Hepatocyte (in vitro differentiated cells): Measurements from ENCODE around the gene CDK19. TPM values are rescaled to one million over a fixed set of nuclear protein-coding genes. Genes with fewer than 3 reads are reported as not detected.

Source experiments
- DNase-seq: peaks from one replicate; pipeline ENCODE4 v3.0.0-alpha.2; 2016; ENCODE audit warnings: low spot score
- H2AFZ ChIP-seq: fragments of 200-600 bp; sonication (generic); 2 replicates; pipeline ENCODE4 v1.6.0; 2016; ENCODE audit warnings: antibody characterized with exemption, mild to moderate bottlenecking
- H3K27ac ChIP-seq: fragments of 200-600 bp; sonication (generic); 2 replicates; pipeline ENCODE4 v1.5.1; 2016; ENCODE audit warnings: mild to moderate bottlenecking
- H3K27me3 ChIP-seq: fragments of 200-600 bp; sonication (generic); 2 replicates; pipeline ENCODE4 v1.6.1; 2016
- H3K36me3 ChIP-seq: fragments of 200-600 bp; sonication (generic); replicated peaks from 2 replicates; pipeline ENCODE4 v1.5.1; 2016; ENCODE audit warnings: low read depth; ENCODE audit not compliant: insufficient read depth
- H3K4me1 ChIP-seq: fragments of 200-600 bp; sonication (generic); 2 replicates; pipeline ENCODE4 v1.5.1; 2016; ENCODE audit warnings: mild to moderate bottlenecking, moderate library complexity; ENCODE audit not compliant: insufficient read depth
- H3K4me2 ChIP-seq: fragments of 200-600 bp; sonication (generic); 2 replicates; pipeline ENCODE4 v1.6.0; 2016
- H3K4me3 ChIP-seq: fragments of 200-600 bp; sonication (generic); 2 replicates; pipeline ENCODE4 v1.5.1; 2016; ENCODE audit warnings: mild to moderate bottlenecking
- H3K79me2 ChIP-seq: fragments of 200-600 bp; sonication (generic); 2 replicates; pipeline ENCODE4 v1.6.0; 2017; ENCODE audit warnings: mild to moderate bottlenecking
- H3K9me2 ChIP-seq: fragments of 200-600 bp; sonication (generic); replicated peaks from 2 replicates; pipeline ENCODE4 v1.6.0; 2017; ENCODE audit warnings: mild to moderate bottlenecking; ENCODE audit not compliant: insufficient read depth
- H3K9me3 ChIP-seq: fragments of 200-600 bp; sonication (generic); 2 replicates; pipeline ENCODE4 v1.5.1; 2016; ENCODE audit warnings: low read depth, mild to moderate bottlenecking
- H4K20me1 ChIP-seq: fragments of 200-600 bp; sonication (generic); 2 replicates; pipeline ENCODE4 v1.6.0; 2016; ENCODE audit warnings: mild to moderate bottlenecking; ENCODE audit not compliant: insufficient read depth, poor library complexity, severe bottlenecking
- EZH2 ChIP-seq: fragments of 200-600 bp; sonication (generic); IDR thresholded peaks from 2 replicates; pipeline ENCODE4 v1.6.1; 2016; ENCODE audit warnings: antibody characterized with exemption, mild to moderate bottlenecking, borderline replicate concordance
- EZH2phosphoT487 ChIP-seq: fragments of 200-600 bp; sonication (generic); IDR thresholded peaks from one replicate; pipeline ENCODE4 v1.6.1; 2018; ENCODE audit warnings: antibody characterized with exemption, mild to moderate bottlenecking, low read depth, moderate library complexity; ENCODE audit not compliant: unreplicated experiment, severe bottlenecking
- WGBS: methylation state at CpG from one replicate; pipeline ENCODE4 v1.1.6; 2016; ENCODE audit warnings: low lambda C conversion rate; ENCODE audit errors: missing lambda C conversion rate; 5-methylcytosine and 5-hydroxymethylcytosine counted together
- polyA plus RNA-seq: library from polyadenylated mRNA; unstranded; fragments of >200 nt; fragmentation: Nextera tagmentation; extraction: Ambion mirVana; gene quantifications from 2 replicates; pipeline ENCODE4 v1.2.1, GENCODE V29; 2016
- total RNA-seq: library from RNA; depleted of rRNA; stranded (reverse); fragments of >200 nt; gene quantifications from 2 replicates; pipeline ENCODE4 v1.2.3, GENCODE V29; 2014
- TF ChIP-seq, protein P1 (sequence below): fragments of 200-600 bp; sonication (generic); IDR thresholded peaks from 2 replicates; pipeline ENCODE4 v1.5.1; 2016; ENCODE audit warnings: antibody characterized with exemption, mild to moderate bottlenecking; ENCODE audit not compliant: poor library complexity

The CDK19 gene
- total and polyA plus RNA-seq, 2 experiments from 2014 or later: 7.3 to 18.6 TPM

DNA sequence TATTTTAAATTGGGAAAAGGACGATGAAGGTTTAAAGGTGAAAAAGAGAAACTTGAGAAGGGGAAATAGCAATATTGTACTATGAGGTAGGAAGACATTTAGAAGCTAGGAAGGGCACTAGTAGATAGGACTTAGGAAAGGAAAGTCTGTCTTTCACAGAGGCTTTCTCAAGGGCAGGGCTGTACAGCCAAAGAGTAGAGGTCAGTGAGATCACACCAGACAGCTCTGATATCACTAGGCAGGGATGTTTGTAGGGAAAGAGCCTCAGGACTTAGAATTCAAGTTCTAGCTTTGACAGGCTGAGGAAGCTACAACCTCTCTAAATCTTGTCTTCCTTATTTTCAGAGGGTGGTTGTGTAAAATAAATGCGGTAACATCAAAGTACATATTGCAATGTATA is 178.5 kb downstream of the CDK19 start:
- no peaks in the 10 kb centered on the region for H3K79me2 ChIP-seq
- WGBS: 93% methylated on average over 2 of the region's 2 CpGs

DNA sequence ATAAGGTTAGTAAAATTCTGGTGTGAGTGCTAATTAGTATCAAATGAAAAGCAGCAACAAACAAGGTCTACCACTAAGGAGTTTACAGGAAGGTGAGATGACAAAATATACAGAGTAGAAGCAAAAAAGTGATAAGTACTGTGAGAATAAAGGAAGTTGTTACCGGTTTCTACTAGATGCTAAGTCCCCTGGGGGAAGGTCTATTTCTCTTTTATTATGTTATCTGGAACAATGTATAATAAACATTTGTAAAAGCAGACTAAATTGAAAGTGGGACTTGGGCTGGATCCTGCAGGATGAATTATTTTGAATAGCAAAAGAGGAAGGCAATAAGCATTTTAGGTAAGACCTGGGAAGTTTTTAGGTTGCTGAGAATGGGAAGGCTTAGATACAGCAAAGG is 180.2 kb downstream of the CDK19 start:
- Histone ChIP-seq H4K20me1 (no peaks in the 10 kb centered on the region), H3K36me3 (no peaks in the 10 kb centered on the region), H3K27me3 (no peaks in the 10 kb centered on the region), H2AFZ (no peak overlapping the region), H3K79me2 (no peaks in the 10 kb centered on the region), H3K9me2 (no peaks in the 10 kb centered on the region), H3K4me2 (no peak overlapping the region), H3K9me3 (no peaks in the 10 kb centered on the region), H3K4me3 (no peak overlapping the region), H3K27ac (no peak overlapping the region), H3K4me1 (no peaks in the 10 kb centered on the region)
- TF ChIP-seq, protein P1, sequence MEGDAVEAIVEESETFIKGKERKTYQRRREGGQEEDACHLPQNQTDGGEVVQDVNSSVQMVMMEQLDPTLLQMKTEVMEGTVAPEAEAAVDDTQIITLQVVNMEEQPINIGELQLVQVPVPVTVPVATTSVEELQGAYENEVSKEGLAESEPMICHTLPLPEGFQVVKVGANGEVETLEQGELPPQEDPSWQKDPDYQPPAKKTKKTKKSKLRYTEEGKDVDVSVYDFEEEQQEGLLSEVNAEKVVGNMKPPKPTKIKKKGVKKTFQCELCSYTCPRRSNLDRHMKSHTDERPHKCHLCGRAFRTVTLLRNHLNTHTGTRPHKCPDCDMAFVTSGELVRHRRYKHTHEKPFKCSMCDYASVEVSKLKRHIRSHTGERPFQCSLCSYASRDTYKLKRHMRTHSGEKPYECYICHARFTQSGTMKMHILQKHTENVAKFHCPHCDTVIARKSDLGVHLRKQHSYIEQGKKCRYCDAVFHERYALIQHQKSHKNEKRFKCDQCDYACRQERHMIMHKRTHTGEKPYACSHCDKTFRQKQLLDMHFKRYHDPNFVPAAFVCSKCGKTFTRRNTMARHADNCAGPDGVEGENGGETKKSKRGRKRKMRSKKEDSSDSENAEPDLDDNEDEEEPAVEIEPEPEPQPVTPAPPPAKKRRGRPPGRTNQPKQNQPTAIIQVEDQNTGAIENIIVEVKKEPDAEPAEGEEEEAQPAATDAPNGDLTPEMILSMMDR: no peak
- TF ChIP-seq EZH2phosphoT487 (no peak), EZH2 (no peak)
- no peak for DNase-seq
- 38% methylated on average over 1 of the region's 1 CpG for WGBS

More for the DNA sequence above, 178.5 kb downstream of the CDK19 start:
- Histone ChIP-seq H3K4me1 (no peaks in the 10 kb centered on the region), H3K4me2 (no peak overlapping the region), H3K9me3 (no peaks in the 10 kb centered on the region), H3K36me3 (no peaks in the 10 kb centered on the region), H4K20me1 (no peaks in the 10 kb centered on the region), H3K27me3 (no peaks in the 10 kb centered on the region), H3K27ac (no peak overlapping the region), H2AFZ (no peak overlapping the region), H3K4me3 (no peak overlapping the region), H3K9me2 (no peaks in the 10 kb centered on the region)
- no peak for DNase-seq
- TF ChIP-seq EZH2phosphoT487: no peak
- TF ChIP-seq, protein P1: no peak
- TF ChIP-seq EZH2: no peak

DNA sequence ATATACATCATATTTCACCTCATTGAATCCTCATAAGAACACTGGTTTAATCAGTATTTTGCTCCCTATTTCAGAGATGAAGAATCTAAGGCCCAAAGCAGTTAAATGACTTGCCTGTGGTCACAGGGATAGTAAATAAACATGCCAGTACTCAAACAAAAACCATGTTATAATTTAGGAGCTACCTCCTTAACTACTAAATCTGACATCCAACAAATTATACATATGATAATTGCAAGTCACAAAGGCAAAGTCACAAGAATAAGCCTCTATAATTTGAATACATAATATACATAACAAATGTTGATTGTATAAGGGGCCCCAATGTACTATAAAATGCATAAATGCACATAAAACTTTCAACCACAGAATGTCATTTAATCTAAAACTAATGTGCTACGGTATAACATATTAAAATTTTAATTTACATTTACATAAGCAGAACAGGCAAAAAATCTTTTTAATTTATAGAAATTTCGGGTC is 181.5 kb downstream of the CDK19 start:
- Histone ChIP-seq H3K4me3 (no peak overlapping the region), H3K9me3 (no peaks in the 10 kb centered on the region), H3K4me1 (no peaks in the 10 kb centered on the region), H3K4me2 (no peak overlapping the region), H3K36me3 (no peaks in the 10 kb centered on the region), H3K27me3 (no peaks in the 10 kb centered on the region), H3K79me2 (no peaks in the 10 kb centered on the region), H3K9me2 (no peaks in the 10 kb centered on the region), H4K20me1 (no peaks in the 10 kb centered on the region), H3K27ac (no peak overlapping the region), H2AFZ (no peak overlapping the region)
- TF ChIP-seq EZH2: no peak
- TF ChIP-seq, protein P1: no peak
- TF ChIP-seq EZH2phosphoT487: no peak
- 90% methylated on average over 2 of the region's 2 CpGs for WGBS
- DNase-seq: no peak

GRCh38 chr6:110629153-110629552 is 186.1 kb downstream of the CDK19 start:
- no peaks in the 10 kb centered on the region for H3K27me3 ChIP-seq
- no peak overlapping the region for H3K27ac ChIP-seq
- no peaks in the 10 kb centered on the region for H3K9me3 ChIP-seq
- TF ChIP-seq, protein P1: no peak
- TF ChIP-seq EZH2phosphoT487: no peak
- TF ChIP-seq EZH2: no peak
- H3K9me2 ChIP-seq: no peaks in the 10 kb centered on the region
- DNase-seq: no peak
- H4K20me1 ChIP-seq: no peaks in the 10 kb centered on the region
- no peak overlapping the region for H2AFZ ChIP-seq
- H3K4me3 ChIP-seq: no peak overlapping the region
- H3K4me1 ChIP-seq: no peaks in the 10 kb centered on the region
- no peaks in the 10 kb centered on the region for H3K36me3 ChIP-seq
- H3K79me2 ChIP-seq: no peaks in the 10 kb centered on the region
- 96% methylated on average over 2 of the region's 2 CpGs for WGBS
- H3K4me2 ChIP-seq: no peak overlapping the region
